Panc1 (cell line): Measurements from ENCODE around the gene KRT77. TPM values are rescaled to one million over a fixed set of nuclear protein-coding genes. Genes with fewer than 3 reads are reported as not detected.

Experiments
- ATAC-seq: fragments of 200-7000 bp; cut with Tn5 transposase; 2 replicates; pipeline ENCODE4 v1.9.1; 2020; ENCODE audit warnings: mild to moderate bottlenecking, moderate library complexity
- BruUV-seq: library from RNA; stranded (reverse); fragments of 400-500 nt; replicated peaks from 2 replicates; lab custom pipeline; 2021; lab: Mats Ljungman, UMichigan
- CTCF ChIA-PET: fragments of 300-600 bp; sonication (Branson Sonifier 250); formaldehyde crosslinking; loops from one replicate; lab custom pipeline; 2022; ENCODE audit warnings: antibody characterized with exemption; lab: Charles Lee
- POLR2A ChIA-PET: fragments of 300-600 bp; sonication (Branson Sonifier 250); formaldehyde crosslinking; loops from one replicate; lab custom pipeline; 2022; ENCODE audit warnings: antibody characterized with exemption; lab: Charles Lee
- DNase-seq: peaks from one replicate; pipeline ENCODE4 v3.0.0-alpha.2; 2010; ENCODE audit warnings: low read depth, low spot score
- H3K27ac ChIP-seq: 2 replicates; pipeline ENCODE4 v1.5.1; 2011; ENCODE audit warnings: mild to moderate bottlenecking, low read length, inconsistent platforms
- H3K27me3 ChIP-seq: fragments of 200-500 bp; sonication (Bioruptor generic); 2 replicates; pipeline ENCODE4 v1.6.0; 2014; ENCODE audit warnings: low read length, inconsistent platforms; ENCODE audit not compliant: control insufficient read depth, insufficient read depth
- H3K36me3 ChIP-seq: fragments of 200-500 bp; sonication (Bioruptor generic); 2 replicates; pipeline ENCODE4 v1.5.1; 2014; ENCODE audit warnings: inconsistent platforms, mild to moderate bottlenecking, low read length, moderate library complexity; ENCODE audit not compliant: control insufficient read depth, insufficient read depth
- H3K4me1 ChIP-seq: 2 replicates; pipeline ENCODE4 v1.5.1; 2011; ENCODE audit warnings: inconsistent platforms, mild to moderate bottlenecking, low read length, moderate library complexity; ENCODE audit not compliant: control insufficient read depth, insufficient read depth
- H3K4me3 ChIP-seq, 2 experiments: 2 replicates each; pipeline ENCODE4 v1.5.1; 2011 to 2012; ENCODE audit warnings: low read depth in 2 of 2, low read length in 2 of 2, mild to moderate bottlenecking in 2 of 2, inconsistent platforms in 1 of 2, moderate library complexity in 1 of 2
- H3K9me3 ChIP-seq: fragments of 200-500 bp; sonication (Bioruptor generic); 2 replicates; pipeline ENCODE4 v1.5.1; 2014; ENCODE audit warnings: low read depth, mild to moderate bottlenecking, inconsistent platforms, low read length, moderate library complexity; ENCODE audit not compliant: control insufficient read depth, insufficient read depth
- POLR2AphosphoS5 ChIP-seq: IDR thresholded peaks from 2 replicates; pipeline ENCODE4 v1.6.1; 2012; ENCODE audit warnings: mild to moderate bottlenecking, low read depth, low read length, moderate library complexity
- REST ChIP-seq, 2 experiments: IDR thresholded peaks; 2 replicates each; pipeline ENCODE4 v1.6.1; 2011 to 2012; ENCODE audit warnings: low read depth in 2 of 2, control low read depth in 1 of 2, low read length in 1 of 2, mild to moderate bottlenecking in 1 of 2, moderate library complexity in 1 of 2; ENCODE audit not compliant: insufficient read depth in 1 of 2
- SIN3A ChIP-seq: IDR thresholded peaks from 2 replicates; pipeline ENCODE4 v1.6.1; 2012; ENCODE audit warnings: low read depth, mild to moderate bottlenecking, low read length, moderate library complexity, borderline replicate concordance; ENCODE audit not compliant: insufficient read depth
- TCF7L2 ChIP-seq: IDR thresholded peaks from 2 replicates; pipeline ENCODE4 v1.6.1; 2011; ENCODE audit warnings: mild to moderate bottlenecking, low read depth, low read length, inconsistent platforms
- in situ Hi-C: cut with HindIII; loops from 2 replicates; pipeline ENCODE4 v1.10.0; 2016; ENCODE audit warnings: low sequenced_read_pairs, low pct_unique_long_range_greater_than_20kb
- intact Hi-C: fragments of 100-400 bp; cut with micrococcal nuclease; formaldehyde crosslinking; loops from one replicate; pipeline ENCODE4 v1.10.0; 2022; ENCODE audit not compliant: unreplicated experiment
- total RNA-seq: library from RNA; stranded (reverse); gene quantifications from one replicate; pipeline ENCODE4 v1.2.1, GENCODE V29; 2021; ENCODE audit not compliant: unreplicated experiment

Gene KRT77
- total RNA-seq, 1 experiment from 2014 or later = not detected

DNA sequence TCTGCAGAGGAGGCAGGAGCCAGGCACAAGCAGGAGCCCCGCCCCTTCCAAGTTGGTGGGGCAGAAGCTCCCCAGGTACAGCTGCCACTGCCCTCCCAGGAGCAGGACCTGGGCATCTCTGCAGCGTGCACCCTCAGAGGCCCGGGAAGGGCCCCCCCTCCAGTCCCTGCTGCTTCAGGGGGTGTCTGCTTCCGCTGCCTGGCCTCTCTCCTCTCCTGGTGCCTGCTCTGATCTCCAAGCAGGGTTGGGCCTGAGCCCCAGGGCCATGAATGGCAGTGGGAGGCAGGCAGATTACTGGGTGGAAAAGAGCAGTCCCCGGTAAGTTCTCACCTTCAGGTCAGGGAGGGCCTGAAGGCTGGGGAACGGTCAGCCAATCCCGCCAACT, 38.9 kb upstream of the KRT77 start:
- no peak for TF ChIP-seq REST (IDR thresholded peaks at IDR 0.05; ENCODE audit: insufficient read depth in 1 of 2, low read depth in 2 of 2, low read length in 1 of 2)
- no peak for TF ChIP-seq TCF7L2
- no peak for TF ChIP-seq POLR2AphosphoS5
- TF ChIP-seq SIN3A = no peak
- POLR2A ChIA-PET = no interaction called here
- ATAC-seq (no peak), DNase-seq (no peak)
- H3K4me1 ChIP-seq = no peaks in the 10 kb centered on the region
- CTCF ChIA-PET = no interaction called here
- no peak overlapping the region for H3K4me3 ChIP-seq
- intact Hi-C loops = no loop called here
- BruUV-seq = no TSS peak
- no peak overlapping the region for H3K27ac ChIP-seq
- no peaks in the 10 kb centered on the region for H3K9me3 ChIP-seq
- in situ Hi-C loops = no loop called here
- H3K27me3 ChIP-seq = peaks cover 9% of the 10 kb centered on the region; the same call in 1 of the 2 replicates
- no peaks in the 10 kb centered on the region for H3K36me3 ChIP-seq

GRCh38 chr12:52741375-52742195, 38.3 kb upstream of the KRT77 start:
- in situ Hi-C loops = no loop called here
- Histone ChIP-seq H3K4me3 (no peak overlapping the region), H3K27ac (no peak overlapping the region), H3K27me3 (peaks cover 6% of the 10 kb centered on the region; the same call in 1 of the 2 replicates), H3K36me3 (no peaks in the 10 kb centered on the region), H3K4me1 (no peaks in the 10 kb centered on the region), H3K9me3 (no peaks in the 10 kb centered on the region)
- POLR2A ChIA-PET = no interaction called here
- intact Hi-C loops = no loop called here
- TF ChIP-seq POLR2AphosphoS5 (no peak), REST (IDR thresholded peaks at IDR 0.05; ENCODE audit: insufficient read depth in 1 of 2, low read depth in 2 of 2, low read length in 1 of 2) (peak; percentile 97 to 98)
- no peak for DNase-seq
- no TSS peak for BruUV-seq
- CTCF ChIA-PET = no interaction called here
- ATAC-seq = peak; percentile 47; the same call in 1 of the 2 replicates
